GM21381 (cell line): ENCODE data around the gene APMAP.

Experiments
- ATAC-seq: cut with Tn5 transposase; IDR thresholded peaks from one replicate; pipeline ENCODE4 v1.9.1; 2021; ENCODE audit warnings: mild to moderate bottlenecking, moderate library complexity; ENCODE audit not compliant: unreplicated experiment

Gene APMAP

GRCh38 chr20:24991897-24992486 is 559 bp downstream of the APMAP start:
- peak; percentile 24 for ATAC-seq

GRCh38 chr20:24990810-24991252 is 1.7 kb downstream of the APMAP start:
- ATAC-seq, result no peak

- ATAC-seq, result no peak
Observed at GRCh38 chr20:24989162-24989561, 3.4 kb downstream of the APMAP start.

- ATAC-seq, result no peak
Observed at GRCh38 chr20:24987873-24988835, 4.4 kb downstream of the APMAP start.

GRCh38 chr20:24987244-24987643 is 5.3 kb downstream of the APMAP start:
- ATAC-seq, result no peak

GRCh38 chr20:24986436-24987015 is 6.0 kb downstream of the APMAP start:
- ATAC-seq, result no peak

GRCh38 chr20:24985802-24986201 is 6.7 kb downstream of the APMAP start:
- no peak for ATAC-seq

- ATAC-seq, result no peak
Observed at GRCh38 chr20:24984961-24985640, 7.5 kb downstream of the APMAP start.

GRCh38 chr20:24983896-24984295 is 8.7 kb downstream of the APMAP start:
- no peak for ATAC-seq

GRCh38 chr20:24981790-24982189 is 10.8 kb downstream of the APMAP start:
- no peak for ATAC-seq

GRCh38 chr20:24981282-24981681 is 11.3 kb downstream of the APMAP start:
- no peak for ATAC-seq

GRCh38 chr20:24980291-24981053 is 12.1 kb downstream of the APMAP start:
- no peak for ATAC-seq

GRCh38 chr20:24979036-24979960 is 13.3 kb downstream of the APMAP start:
- ATAC-seq, result no peak

- ATAC-seq, result no peak
Observed at GRCh38 chr20:24978513-24978912, 14.0 kb downstream of the APMAP start.

- ATAC-seq, result no peak
Observed at GRCh38 chr20:24977797-24978196, 14.8 kb downstream of the APMAP start.

- no peak for ATAC-seq
Observed at GRCh38 chr20:24977336-24977735, 15.2 kb downstream of the APMAP start.

- no peak for ATAC-seq
Observed at GRCh38 chr20:24972341-24972740, 20.2 kb downstream of the APMAP start.

- ATAC-seq, result no peak
Observed at GRCh38 chr20:24971376-24972101, 21.0 kb downstream of the APMAP start.

- ATAC-seq, result no peak
Observed at GRCh38 chr20:24970754-24971153, 21.8 kb downstream of the APMAP start.
